ENCODE results near the gene PALS1.

DNA sequence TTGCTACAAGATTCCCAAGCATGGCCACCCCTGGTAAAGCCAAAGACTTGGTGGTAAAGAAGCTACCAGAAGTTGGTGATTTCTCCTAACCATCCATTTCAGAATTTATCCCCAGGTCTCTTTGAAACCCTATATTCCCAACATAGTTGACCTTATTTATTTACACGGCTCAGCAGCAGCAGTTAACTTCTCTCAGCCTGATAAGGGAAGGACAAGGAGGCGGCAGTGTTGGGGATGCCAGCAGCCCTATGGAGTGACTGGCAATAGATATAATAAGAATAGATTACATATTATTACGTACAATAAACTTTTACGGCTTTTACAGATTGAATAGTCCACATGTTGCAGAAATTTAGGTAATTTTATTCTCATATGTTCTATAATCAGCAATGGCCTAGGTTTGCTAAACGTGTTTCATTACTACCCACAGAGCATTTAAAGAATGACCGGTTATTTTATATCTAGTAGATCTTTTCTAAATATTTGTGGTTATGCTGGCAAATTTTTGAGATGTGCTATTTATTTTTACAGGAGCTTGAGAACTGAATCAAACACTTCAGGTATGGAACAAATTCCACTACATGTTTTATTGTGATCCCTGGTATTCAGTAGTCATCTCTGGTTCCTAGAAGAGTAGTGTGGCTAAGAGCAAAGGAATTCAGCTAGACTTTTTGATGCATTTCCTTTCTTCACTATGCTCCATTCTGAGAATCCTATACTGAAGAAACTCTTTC, 19.8 kb upstream of the PALS1 start:
- TF ChIP-seq, protein P1, sequence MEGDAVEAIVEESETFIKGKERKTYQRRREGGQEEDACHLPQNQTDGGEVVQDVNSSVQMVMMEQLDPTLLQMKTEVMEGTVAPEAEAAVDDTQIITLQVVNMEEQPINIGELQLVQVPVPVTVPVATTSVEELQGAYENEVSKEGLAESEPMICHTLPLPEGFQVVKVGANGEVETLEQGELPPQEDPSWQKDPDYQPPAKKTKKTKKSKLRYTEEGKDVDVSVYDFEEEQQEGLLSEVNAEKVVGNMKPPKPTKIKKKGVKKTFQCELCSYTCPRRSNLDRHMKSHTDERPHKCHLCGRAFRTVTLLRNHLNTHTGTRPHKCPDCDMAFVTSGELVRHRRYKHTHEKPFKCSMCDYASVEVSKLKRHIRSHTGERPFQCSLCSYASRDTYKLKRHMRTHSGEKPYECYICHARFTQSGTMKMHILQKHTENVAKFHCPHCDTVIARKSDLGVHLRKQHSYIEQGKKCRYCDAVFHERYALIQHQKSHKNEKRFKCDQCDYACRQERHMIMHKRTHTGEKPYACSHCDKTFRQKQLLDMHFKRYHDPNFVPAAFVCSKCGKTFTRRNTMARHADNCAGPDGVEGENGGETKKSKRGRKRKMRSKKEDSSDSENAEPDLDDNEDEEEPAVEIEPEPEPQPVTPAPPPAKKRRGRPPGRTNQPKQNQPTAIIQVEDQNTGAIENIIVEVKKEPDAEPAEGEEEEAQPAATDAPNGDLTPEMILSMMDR (IDR thresholded peaks at IDR 0.05; ENCODE audit: low read depth, low read length, missing input control): no peak
- no peak for TF ChIP-seq RAD21 (IDR thresholded peaks at IDR 0.05)
- TF ChIP-seq EGR1 (IDR thresholded peaks at IDR 0.05; ENCODE audit: low read depth in 2 of 2): no peak

All from liver (tissue), 3 donors.